Erythroblast (primary cell): ENCODE measurements around the gene MYZAP.

Experiments used
- GATA1 ChIP-seq: IDR thresholded peaks from 2 replicates; pipeline ENCODE4 v1.6.1; 2011; ENCODE audit warnings: low read depth, mild to moderate bottlenecking, control low read depth, low read length, moderate library complexity
- POLR2A ChIP-seq: IDR thresholded peaks from 2 replicates; pipeline ENCODE4 v1.6.1; 2011; ENCODE audit warnings: mild to moderate bottlenecking, low read length

DNA sequence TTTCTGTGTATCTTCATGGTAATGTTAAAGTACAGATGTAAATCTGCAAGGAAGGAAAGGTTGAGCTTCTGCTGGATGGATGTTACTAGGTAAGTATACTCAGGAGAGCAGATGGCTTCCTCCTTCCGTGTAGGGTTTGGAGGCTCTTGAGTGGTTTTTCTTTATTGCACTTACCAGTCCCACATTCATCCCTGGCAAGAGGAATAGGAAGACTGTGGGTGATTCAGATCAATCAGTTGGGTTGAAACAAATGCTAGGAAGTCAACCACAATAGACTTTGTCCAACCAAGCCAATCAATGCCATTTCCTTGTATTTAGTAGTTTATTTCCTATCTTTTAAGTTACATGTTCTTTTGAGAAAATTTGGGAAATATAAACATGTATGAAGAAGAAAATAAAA lies 26.6 kb downstream of the MYZAP start:
- no peak for TF ChIP-seq POLR2A
- TF ChIP-seq GATA1, result no peak
